Inflammatory macrophage treated with lipopolysaccharide for 4 hours (primary cell): ENCODE data around the gene ATRIP.
"Not testable (repeated sequence)": the region's sequence is repeated elsewhere in the genome, so short reads cannot be mapped to it uniquely, and the experiment has no call there.

Experiments
- DNase-seq: peaks from one replicate; pipeline ENCODE4 v3.0.0-alpha.2; 2020

The ATRIP gene

GRCh38 chr3:48439820-48440589 is 6.5 kb upstream of the ATRIP start, which contains the start of the genes CCDC51 and TMA7:
Gene CCDC51, minus strand, starts transcription at chr3:48440119. Its CDS starts 4,991 bp downstream, at chr3:48435128.
Gene TMA7, plus strand, starts transcription at chr3:48440257. Its CDS starts 40 bp downstream, at chr3:48440297.
- DNase-seq, result peak; percentile 99

DNA sequence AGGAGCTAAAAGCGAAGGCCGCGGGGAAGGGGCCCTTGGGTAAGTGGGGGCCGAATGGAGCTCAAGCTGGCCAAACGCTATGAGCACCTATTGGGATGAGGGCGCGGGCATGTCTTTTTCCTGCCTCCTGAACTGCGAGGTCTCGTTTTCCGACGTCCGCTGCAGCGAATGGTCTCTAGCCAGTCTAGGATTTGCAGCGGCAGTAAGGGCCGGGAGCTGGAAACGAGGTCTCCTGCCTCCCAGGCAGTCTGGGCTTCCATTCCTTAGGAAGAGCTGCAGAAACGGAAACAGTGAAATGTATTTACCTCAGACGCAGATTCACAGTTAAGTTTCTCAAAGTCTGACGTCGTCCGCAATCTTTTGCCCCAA is 6.0 kb upstream of the ATRIP start:
- DNase-seq, result no peak

- no peak for DNase-seq
These were observed 4.6 kb upstream of the ATRIP start for GRCh38 chr3:48441940-48442339.

DNA sequence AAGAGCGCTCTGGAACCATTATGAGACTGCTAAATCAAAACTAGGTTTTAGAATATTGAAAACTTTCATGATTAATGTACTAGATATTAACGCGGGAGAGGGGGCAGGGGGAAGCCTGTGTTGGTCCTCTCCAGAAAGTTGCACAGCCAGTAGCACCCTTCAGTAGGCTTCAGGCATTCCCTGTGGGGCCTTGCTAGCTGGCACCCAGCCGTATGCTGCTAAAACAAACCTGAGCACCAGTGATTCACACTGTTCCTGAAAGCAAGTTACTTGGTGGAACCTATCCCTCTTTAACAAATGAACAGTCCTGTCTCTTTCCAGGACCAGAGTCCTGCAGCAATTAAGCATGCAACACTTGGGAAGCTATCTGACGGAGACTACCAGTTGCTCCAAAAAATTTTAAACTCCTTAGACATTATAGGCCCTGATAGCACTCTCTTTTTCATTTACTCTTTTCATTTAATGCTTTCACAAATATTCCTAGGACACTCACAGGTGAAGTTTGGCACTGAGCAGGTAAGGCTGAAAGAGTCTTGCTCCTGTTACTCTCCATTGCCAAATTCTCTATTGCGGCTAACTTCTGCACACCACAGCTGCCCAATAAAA is 1.2 kb upstream of the ATRIP start:
- no peak for DNase-seq

- DNase-seq, result no peak
These were observed 503 bp upstream of the ATRIP start for GRCh38 chr3:48446043-48446424.

GRCh38 chr3:48451270-48451669 is 4.7 kb downstream of the ATRIP start:
- no peak for DNase-seq

DNA sequence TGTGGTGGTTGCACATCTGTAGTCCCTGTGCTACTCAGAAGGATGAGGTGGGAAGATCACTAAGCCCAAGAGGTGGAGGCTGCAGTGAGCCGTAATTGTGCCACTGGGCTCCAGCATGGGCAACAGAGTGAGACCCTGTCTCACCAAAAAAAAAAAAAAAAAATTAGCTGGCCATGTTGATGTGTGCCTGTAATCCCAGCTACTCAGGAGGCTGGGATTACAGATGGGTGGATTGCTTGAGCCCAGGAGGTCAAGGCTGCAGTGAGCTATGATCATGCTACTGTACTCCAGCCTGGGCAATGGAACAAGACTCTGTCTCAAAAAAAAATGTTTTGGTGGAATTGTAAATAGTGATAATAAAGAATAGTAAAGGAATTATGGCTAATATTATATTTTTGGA is 9.9 kb downstream of the ATRIP start:
- DNase-seq, result no peak

DNA sequence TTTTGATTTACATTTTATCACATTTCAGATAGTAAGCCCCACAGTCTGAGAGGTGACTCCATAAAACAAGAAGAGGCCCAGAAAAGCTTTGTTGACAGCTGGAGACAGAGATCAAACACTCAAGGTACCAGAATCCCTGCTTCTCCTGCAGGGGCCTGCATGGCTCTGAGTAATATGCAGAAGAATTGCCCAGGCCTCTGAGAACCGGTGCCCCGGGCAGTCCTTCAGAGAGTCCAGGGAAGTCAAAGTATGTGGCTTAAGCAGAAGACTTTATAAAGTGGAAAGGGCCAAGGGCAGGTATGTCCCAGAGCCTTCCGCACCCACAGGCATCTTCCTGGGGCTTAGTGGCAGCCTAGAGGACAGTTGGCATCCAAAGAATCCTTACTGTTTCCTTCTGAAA is 12.8 kb downstream of the ATRIP start:
- DNase-seq, result no peak

- DNase-seq, result no peak
These were observed 13.4 kb downstream of the ATRIP start for GRCh38 chr3:48459773-48460516.

DNA sequence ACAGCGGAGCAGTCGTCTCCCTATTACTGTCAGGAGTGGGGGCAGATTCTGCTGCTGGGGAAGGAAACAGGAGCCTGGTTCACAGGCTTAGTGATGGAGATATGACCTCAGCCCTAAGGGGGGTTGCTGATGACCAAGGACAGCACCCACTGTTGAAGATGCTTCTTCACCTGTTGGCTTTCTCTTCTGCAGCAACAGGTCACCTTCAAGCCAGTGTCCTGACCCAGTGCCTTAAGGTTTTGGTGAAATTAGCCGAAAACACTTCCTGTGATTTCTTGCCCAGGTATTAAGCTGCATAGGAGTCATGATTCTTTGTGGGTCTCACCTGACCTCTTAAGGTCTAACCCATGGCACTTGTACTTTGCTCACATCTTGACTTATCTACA is 14.0 kb downstream of the ATRIP start:
- DNase-seq, result no peak

- not testable (repeated sequence) for DNase-seq
These were observed 15.2 kb downstream of the ATRIP start for GRCh38 chr3:48461767-48462166.

DNA sequence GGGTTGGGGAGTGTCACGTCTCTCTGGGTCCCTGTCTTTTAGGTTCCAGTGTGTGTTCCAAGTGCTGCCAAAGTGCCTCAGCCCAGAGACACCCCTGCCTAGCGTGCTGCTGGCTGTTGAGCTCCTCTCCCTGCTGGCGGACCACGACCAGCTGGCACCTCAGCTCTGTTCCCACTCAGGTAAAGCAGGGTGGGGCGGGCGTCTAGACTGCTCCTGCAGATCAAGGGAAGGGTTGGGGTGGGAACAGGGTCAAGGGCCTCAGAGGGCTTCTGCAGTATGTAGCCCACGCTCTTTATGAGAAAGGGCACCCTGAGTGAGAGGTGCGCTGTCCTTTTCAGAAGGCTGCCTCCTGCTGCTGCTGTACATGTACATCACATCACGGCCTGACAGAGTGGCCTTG is 17.2 kb downstream of the ATRIP start:
- no peak for DNase-seq

GRCh38 chr3:48464713-48465221 is 18.2 kb downstream of the ATRIP start:
- DNase-seq, result no peak

GRCh38 chr3:48465237-48465530 is 18.6 kb downstream of the ATRIP start:
- DNase-seq, result no peak

DNA sequence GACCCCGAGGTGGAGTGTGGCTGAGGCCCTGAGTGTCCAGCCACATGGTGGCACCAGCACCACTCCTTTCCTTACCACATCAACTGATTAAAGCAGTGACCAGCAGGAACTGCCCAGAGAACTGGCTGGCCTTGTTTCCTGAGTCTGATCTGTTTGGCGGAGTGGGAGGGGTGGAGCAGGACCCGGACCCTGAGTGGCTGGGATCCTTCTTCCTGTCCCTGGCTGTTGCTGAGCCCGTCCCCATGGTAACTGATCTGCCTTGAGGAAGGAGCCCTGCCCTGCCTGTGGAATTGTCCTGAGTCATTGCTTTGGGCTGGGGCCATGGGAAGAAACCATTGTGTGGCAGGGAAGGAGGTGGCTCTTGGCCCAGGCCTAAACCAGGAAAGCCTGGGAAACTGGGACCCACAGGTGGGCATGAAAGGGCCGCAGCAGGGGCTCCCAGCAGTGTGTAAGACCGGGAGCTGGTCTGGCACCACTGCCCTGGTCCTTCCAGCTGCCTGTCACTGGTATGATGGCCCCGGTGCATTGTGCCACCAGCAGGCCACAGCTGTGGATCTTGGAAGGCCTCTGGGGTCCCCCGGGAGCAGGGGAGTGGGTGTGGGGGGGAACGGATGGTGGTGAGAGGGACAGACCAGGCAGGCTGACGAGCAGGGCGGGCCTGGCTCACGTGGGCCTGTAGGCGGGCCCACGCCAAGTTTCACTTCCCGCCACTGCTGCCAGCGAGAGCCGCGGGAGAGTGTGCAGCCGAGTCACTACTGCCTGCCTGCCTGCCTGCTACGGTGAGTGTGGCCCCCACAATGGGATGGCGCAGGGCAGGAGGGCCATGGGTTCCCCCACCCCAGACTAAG is 19.2 kb downstream of the ATRIP start:
- DNase-seq, result peak; percentile 100

GRCh38 chr3:48466386-48467109 is 20.0 kb downstream of the ATRIP start:
- no peak for DNase-seq

- no peak for DNase-seq
These were observed 20.5 kb downstream of the ATRIP start for GRCh38 chr3:48467110-48467454.

DNA sequence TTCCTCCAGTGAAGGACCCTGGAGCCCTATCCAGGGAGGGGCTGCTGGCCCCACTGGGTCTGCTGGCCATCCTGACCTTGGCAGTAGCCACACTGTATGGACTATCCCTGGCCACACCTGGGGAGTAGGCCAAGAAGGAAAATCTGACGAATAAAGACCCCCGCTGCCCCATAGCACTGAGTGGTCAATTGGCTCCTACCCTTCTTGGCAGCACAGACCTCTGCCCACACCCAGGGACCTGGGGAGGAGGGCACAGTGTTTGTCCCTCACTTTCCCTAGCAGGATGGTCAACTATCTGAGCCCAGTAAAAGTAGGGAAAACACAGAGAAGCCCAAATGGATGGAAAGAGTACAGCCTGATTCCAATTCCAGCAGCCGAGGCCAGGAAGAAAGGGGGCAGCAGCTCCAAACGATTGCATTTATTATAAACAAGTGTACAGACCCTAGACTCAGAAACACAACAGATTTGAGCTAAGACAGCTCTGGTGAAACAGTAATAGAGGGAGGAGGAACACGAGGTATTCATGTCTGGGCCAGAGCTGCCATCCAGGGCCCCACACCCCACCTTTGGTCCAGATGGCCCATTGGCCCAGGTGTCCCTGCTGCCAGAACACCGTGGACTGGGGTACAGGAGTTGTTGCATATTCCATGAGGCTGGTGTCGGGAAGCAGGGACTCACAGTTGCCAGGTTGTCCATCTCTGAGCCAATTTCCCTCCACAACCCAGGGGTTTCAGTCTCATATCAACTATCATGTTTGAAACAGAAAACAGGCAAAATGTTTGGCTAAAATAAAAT is 21.1 kb downstream of the ATRIP start:
- no peak for DNase-seq

DNA sequence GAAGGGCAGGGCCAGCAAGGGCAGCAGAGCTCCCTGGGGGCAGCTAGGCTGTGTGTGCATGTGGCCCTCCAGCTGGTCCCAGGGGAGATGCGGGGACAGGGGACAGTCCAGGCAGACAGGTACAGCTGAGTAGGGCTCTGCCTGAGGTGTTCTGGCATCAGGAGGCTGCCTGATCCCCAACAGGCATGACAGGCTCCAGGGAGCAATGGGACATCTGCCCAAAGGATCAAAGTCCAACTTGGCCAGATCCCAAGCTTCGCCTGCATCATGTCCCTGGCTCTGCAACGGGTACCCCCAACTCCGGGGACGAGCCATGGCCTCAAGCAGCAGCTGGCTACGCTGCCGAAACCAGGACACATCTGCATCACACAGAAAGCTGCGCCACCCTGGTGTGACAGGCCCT is 21.8 kb downstream of the ATRIP start:
- no peak for DNase-seq

GRCh38 chr3:48469046-48469915 is 22.7 kb downstream of the ATRIP start:
- DNase-seq, result no peak

GRCh38 chr3:48470286-48470685 is 23.7 kb downstream of the ATRIP start:
- no peak for DNase-seq
